Measurements from ENCODE around the gene ARGLU1. TPM values are rescaled to one million over a fixed set of nuclear protein-coding genes. Genes with fewer than 3 reads are reported as not detected.
A peak's percentile ranks its signal among the peaks of the same experiment; 100 is the strongest.

Gene ARGLU1
- total and polyA plus RNA-seq, 2 experiments from 2014 or later = 121 to 126 TPM

DNA sequence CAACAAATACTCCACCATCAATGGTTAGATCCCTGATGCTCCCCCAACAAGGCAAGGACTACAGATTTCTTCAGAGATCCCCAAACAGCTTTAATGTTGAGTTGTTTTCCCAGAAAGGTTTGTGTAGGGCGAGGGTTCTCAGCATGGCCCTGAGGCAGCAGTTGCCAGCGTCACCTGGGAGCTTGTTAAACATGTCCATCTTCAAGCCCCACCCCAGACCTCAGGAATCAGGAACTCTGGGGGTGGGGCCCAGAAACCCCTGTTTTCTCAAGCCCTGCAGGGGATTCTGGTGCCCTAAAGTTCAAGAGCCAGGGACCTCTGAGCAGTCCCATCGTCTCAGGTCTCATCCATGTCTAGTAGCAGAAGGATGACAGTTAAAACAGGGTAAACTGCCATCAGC lies 42.1 kb downstream of the ARGLU1 start:
- Histone ChIP-seq H3K4me2 (peak overlapping the region; percentile 71), H3K27ac (peak overlapping the region; percentile 38), H4K20me1 (ENCODE audit: insufficient read depth, poor library complexity, severe bottlenecking) (peaks cover 38% of the 10 kb centered on the region), H3K9me3 (ENCODE audit: low read depth) (no peaks in the 10 kb centered on the region), H3K36me3 (replicated peaks; ENCODE audit: insufficient read depth, low read depth) (no peaks in the 10 kb centered on the region), H3K79me2 (peaks cover 100% of the 10 kb centered on the region), H3K4me1 (ENCODE audit: insufficient read depth) (peaks cover 73% of the 10 kb centered on the region), H3K27me3 (no peaks in the 10 kb centered on the region), H3K4me3 (no peak overlapping the region), H3K9me2 (replicated peaks; ENCODE audit: insufficient read depth) (no peaks in the 10 kb centered on the region), H2AFZ (no peak overlapping the region)
- DNase-seq (ENCODE audit: low spot score) = no peak
- TF ChIP-seq EZH2 (IDR thresholded peaks at IDR 0.05; ENCODE audit: borderline replicate concordance) (no peak), EZH2phosphoT487 (IDR thresholded peaks at IDR 0.05; ENCODE audit: low read depth, severe bottlenecking, unreplicated experiment) (no peak)
- TF ChIP-seq, protein P1, sequence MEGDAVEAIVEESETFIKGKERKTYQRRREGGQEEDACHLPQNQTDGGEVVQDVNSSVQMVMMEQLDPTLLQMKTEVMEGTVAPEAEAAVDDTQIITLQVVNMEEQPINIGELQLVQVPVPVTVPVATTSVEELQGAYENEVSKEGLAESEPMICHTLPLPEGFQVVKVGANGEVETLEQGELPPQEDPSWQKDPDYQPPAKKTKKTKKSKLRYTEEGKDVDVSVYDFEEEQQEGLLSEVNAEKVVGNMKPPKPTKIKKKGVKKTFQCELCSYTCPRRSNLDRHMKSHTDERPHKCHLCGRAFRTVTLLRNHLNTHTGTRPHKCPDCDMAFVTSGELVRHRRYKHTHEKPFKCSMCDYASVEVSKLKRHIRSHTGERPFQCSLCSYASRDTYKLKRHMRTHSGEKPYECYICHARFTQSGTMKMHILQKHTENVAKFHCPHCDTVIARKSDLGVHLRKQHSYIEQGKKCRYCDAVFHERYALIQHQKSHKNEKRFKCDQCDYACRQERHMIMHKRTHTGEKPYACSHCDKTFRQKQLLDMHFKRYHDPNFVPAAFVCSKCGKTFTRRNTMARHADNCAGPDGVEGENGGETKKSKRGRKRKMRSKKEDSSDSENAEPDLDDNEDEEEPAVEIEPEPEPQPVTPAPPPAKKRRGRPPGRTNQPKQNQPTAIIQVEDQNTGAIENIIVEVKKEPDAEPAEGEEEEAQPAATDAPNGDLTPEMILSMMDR (IDR thresholded peaks at IDR 0.05; ENCODE audit: poor library complexity) = no peak
- WGBS (ENCODE audit: low lambda C conversion rate, missing lambda C conversion rate) = 74% methylated on average over 3 of the region's 3 CpGs

DNA sequence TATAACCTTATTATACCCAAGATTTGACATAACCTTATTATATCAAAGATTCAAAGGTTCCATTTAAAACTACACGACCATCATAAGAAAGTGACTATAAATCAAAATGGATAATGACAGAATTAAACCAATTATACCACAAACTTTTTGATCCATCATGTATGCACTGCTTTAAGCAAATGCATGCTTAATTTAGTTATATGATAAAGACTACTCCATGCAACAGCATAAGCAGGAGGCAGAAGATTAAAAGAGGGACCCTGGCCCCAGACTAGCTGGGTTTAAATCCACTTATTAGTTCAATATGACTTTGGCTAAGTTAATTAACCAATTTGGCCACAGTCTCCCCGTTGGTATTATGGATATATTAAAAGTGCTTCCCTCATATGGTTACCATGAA lies 43.8 kb downstream of the ARGLU1 start:
- WGBS (ENCODE audit: low lambda C conversion rate, missing lambda C conversion rate) = 61% methylated on average over 2 of the region's 2 CpGs
- TF ChIP-seq EZH2phosphoT487 (IDR thresholded peaks at IDR 0.05; ENCODE audit: low read depth, severe bottlenecking, unreplicated experiment) (no peak), EZH2 (IDR thresholded peaks at IDR 0.05; ENCODE audit: borderline replicate concordance) (no peak)
- TF ChIP-seq, protein P1 (IDR thresholded peaks at IDR 0.05; ENCODE audit: poor library complexity) = no peak
- H3K27me3 ChIP-seq = no peaks in the 10 kb centered on the region
- peaks cover 99% of the 10 kb centered on the region for H3K79me2 ChIP-seq
- no peaks in the 10 kb centered on the region for H3K9me3 ChIP-seq (ENCODE audit: low read depth)
- DNase-seq (ENCODE audit: low spot score) = no peak
- peak overlapping the region; percentile 8 for H3K4me2 ChIP-seq
- H3K27ac ChIP-seq = no peak overlapping the region
- no peaks in the 10 kb centered on the region for H3K36me3 ChIP-seq (replicated peaks; ENCODE audit: insufficient read depth, low read depth)
- H3K4me1 ChIP-seq (ENCODE audit: insufficient read depth) = peaks cover 67% of the 10 kb centered on the region
- peaks cover 36% of the 10 kb centered on the region for H4K20me1 ChIP-seq (ENCODE audit: insufficient read depth, poor library complexity, severe bottlenecking)
- no peak overlapping the region for H3K4me3 ChIP-seq
- H2AFZ ChIP-seq = no peak overlapping the region
- no peaks in the 10 kb centered on the region for H3K9me2 ChIP-seq (replicated peaks; ENCODE audit: insufficient read depth)

DNA sequence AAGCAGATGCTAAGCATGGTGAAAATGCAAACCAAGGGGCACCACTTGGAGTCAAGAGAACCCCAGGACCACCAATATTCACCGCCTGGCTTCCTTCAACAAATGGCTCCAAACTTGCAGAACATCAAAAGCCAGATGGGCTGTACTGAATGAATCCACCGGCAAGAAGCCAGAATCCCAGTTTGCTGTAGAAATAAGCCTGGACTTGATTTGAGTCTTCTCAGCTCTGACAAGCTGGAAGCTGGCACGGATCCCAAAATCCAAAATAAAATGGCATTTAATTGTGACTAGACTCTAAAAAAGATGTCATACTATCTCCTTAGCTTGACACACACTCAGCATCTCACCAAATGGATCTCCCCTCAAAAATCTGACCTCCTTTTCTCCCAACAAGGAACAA lies 44.4 kb downstream of the ARGLU1 start:
- peak overlapping the region; percentile 50 for H3K27ac ChIP-seq
- DNase-seq (ENCODE audit: low spot score) = no peak

More for the DNA sequence above, 44.4 kb downstream of the ARGLU1 start:
- H3K4me1 ChIP-seq (ENCODE audit: insufficient read depth) = peaks cover 64% of the 10 kb centered on the region
- 68% methylated on average over 3 of the region's 3 CpGs for WGBS (ENCODE audit: low lambda C conversion rate, missing lambda C conversion rate)
- peak overlapping the region; percentile 61 for H3K4me2 ChIP-seq
- no peaks in the 10 kb centered on the region for H3K9me3 ChIP-seq (ENCODE audit: low read depth)
- no peaks in the 10 kb centered on the region for H3K36me3 ChIP-seq (replicated peaks; ENCODE audit: insufficient read depth, low read depth)
- H2AFZ ChIP-seq = no peak overlapping the region
- no peaks in the 10 kb centered on the region for H3K9me2 ChIP-seq (replicated peaks; ENCODE audit: insufficient read depth)
- no peak overlapping the region for H3K4me3 ChIP-seq
- H3K27me3 ChIP-seq = no peaks in the 10 kb centered on the region
- H4K20me1 ChIP-seq (ENCODE audit: insufficient read depth, poor library complexity, severe bottlenecking) = peaks cover 37% of the 10 kb centered on the region
- TF ChIP-seq EZH2phosphoT487 (IDR thresholded peaks at IDR 0.05; ENCODE audit: low read depth, severe bottlenecking, unreplicated experiment) (no peak), EZH2 (IDR thresholded peaks at IDR 0.05; ENCODE audit: borderline replicate concordance) (no peak)
- TF ChIP-seq, protein P1 (IDR thresholded peaks at IDR 0.05; ENCODE audit: poor library complexity) = no peak
- peaks cover 99% of the 10 kb centered on the region for H3K79me2 ChIP-seq

All from hepatocyte (in vitro differentiated cells).